GM19468 (cell line): ENCODE measurements around the gene CRTAP.
"Not testable (repeated sequence)": the region's sequence is repeated elsewhere in the genome, so short reads cannot be mapped to it uniquely, and the experiment has no call there.

Source experiments
- ATAC-seq: cut with Tn5 transposase; IDR thresholded peaks from one replicate; pipeline ENCODE4 v1.9.1; 2021; ENCODE audit warnings: mild to moderate bottlenecking, moderate library complexity, moderate number of reproducible peaks; ENCODE audit not compliant: unreplicated experiment; ENCODE audit errors: extremely low read depth

Gene CRTAP

DNA sequence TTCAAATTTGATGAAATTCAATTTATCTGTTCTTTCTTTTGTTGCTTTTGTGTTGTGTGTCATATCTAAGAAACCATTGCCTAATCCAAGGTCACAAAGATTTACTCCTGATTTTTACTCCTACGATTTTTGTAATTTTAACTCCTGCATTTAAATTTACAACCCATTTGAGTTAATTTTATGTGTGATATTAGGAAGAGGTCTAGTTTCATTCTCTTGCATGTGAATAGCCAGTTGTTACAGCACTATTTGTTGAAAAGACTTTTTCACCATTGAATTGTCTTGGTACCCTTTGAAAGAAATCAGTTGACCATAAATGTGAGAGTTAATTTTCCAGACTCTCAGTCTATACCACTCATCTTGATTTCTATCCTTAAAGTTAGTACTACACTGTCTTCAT, 23.9 kb downstream of the CRTAP start:
- ATAC-seq: no peak

DNA sequence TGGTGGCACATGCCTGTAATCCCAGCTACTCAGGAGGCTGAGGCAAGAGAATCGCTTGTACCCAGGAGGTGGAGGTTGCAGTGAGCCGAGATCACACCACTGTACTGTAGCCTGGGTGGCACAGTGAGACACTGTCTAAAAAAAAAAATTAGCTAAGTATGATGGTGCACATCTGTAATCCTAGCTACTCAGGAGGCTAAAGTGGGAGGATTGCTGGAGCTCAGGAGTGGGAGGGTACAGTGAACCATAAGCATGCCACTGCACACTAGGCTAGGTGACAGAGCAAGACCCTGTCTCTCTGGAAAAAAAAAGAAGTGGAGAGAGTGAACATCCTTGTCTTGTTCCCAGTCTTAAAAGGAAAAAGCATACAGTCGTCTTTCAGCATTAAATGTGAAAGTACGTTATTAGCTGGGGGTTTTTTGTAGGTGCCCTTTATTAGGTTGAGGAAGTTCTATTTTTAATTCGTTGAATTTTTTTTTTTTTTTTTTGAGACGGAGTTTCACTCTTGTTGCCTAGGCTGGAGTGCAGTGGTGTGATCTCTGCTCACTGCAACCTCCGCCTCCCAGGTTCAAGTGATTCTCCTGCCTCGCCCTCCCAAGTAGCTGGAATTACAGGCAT, 25.3 kb downstream of the CRTAP start:
- ATAC-seq: not testable (repeated sequence)

DNA sequence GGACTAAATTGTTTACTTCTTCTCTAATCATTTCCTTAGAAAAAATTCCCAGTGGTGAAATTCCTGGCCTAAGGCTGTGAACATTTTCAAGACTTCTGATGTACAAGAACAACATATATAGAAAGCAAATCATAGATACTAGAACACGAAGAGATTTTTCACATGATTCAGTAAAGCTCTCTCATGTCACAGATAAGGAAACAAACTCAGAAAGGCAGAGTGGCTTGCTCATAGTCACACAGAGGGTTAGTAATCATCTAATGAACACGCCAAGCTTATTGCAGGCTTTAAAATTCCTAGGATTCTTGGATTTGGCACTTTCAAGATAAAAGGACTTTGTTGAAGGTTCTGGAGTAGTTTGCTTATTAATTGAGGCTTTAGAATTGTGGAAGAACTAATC, 26.2 kb downstream of the CRTAP start:
- ATAC-seq: no peak

DNA sequence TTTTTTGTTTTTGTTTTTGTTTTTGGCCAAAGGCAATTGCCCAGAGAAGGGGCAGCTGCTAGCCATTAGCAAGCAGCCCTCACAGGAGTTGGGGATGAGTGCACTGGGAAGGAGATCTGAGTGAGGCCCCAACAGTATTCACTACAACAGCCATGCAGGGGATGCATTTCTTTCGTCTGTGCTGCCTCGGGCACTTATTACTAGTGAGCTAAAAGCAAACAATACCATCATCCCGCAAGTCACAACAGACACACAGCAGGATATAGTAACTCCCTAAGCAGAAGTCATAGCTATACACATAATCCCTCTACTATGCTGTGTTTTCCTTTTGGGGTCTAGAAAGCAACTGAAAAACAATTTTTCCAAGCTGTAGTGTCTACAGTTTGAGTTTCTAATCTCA, 27.2 kb downstream of the CRTAP start:
- no peak for ATAC-seq

DNA sequence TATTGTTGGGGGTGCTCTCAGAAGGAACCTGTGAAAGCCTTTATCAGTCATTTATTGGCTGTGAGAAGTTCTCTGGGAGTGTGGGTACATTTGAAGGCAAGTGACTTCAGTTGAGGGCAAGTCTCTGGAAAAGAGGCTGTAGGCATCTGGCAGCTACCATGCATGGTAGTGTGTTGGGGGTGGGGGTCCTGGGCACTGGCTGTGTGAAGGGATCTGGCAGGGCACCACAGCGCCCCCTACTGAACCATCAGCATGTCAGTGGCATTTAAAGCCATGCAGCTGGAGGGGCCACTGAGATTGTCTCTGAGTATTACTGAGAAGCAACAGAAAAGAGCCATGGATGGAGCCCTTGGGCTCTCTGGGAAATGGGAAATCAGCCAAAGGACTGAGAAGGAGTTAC, 30.6 kb downstream of the CRTAP start:
- no peak for ATAC-seq

DNA sequence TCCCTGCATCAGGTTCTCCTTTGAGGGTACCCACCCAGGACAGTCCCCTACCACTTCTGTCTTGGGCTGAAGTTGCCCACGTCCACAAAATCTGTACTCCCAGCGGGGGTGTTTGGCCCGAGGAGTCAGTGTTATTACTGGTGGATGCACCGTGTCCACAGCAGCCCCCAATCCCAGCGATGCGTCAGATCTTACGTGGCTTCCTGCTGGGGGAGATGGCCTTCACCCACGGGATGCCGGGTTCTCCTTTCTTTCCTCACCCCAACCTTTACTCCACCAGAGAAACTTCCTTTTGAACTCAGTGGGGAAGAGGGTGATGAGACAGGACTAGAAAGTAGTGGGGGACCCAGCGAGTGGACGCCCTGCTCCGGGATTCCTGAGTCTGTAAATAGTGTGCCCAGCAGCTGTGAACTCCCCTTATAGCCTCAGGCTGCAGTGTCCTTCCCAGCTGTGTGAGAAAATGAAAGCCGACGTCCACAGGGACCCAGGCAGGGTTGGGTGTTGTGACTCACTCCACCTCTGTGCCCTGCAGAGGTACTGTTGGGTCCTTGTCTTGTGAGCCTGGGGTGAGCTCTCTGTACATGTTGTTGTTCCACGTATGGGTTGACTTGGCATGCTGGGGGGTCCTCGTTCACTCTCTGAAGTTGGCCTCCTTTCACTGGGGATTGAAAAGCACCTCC, 31.5 kb downstream of the CRTAP start:
- ATAC-seq: no peak

DNA sequence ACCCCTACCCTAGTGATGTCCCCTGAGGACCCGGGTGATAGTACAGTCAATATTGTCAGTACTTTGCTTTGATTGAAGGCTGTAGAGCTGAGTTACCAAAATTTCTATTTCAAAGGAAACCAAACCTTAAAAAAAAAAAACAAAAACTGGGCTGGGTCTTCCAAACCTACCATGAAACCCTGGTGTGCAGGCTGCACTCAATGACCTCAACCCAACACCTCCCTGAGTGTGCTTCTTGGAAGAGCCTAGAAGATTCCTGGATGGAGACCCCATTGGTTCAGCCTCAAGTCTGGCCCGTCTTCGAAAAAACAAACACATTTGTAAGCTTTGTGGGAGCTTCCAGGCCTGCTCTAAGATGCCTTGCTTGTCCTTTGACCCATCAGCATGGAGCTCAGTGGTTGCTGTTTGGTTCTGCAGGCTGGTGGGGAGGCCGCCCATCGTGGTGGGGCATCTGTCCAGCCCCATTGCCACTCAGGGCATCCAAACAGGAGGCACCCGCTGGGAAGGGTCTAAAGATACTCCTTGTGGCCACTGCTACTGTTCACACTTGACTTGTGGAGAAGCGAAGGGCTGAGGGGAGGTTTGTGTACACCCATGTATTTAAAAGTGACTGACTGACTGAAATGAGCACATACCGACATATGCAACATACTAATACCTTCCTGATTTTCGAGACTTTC, 32.2 kb downstream of the CRTAP start:
- no peak for ATAC-seq

DNA sequence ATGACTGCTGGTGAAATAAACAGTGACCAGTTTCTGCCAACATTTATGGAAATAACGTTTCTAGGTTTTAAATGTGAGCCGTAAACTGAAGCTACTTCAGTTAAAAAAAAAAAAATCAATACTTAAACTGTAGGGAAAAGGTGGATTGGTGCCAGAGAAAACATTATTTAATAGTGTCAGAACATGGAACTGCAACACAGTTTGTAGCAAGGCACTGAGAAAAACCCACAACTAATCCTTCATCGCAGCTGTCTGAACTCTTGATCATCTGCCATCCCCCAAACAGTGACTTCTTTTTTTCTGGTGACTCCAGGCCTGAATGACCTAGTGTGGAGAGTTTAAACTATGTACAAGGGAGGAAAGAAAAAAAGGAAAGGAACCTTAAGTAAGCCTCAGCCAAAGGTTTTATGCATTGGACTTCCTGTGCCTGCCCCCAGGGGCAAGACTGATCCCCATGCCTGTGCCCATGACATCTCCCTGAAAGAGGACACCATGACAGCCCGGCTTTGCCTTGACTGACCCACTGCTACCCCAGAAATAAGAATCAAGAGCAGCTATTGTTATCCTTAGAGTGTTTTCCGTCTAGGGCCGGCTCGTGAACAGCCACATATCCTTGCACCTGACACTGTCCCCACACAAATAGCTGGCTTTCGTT, 33.1 kb downstream of the CRTAP start:
- no peak for ATAC-seq

DNA sequence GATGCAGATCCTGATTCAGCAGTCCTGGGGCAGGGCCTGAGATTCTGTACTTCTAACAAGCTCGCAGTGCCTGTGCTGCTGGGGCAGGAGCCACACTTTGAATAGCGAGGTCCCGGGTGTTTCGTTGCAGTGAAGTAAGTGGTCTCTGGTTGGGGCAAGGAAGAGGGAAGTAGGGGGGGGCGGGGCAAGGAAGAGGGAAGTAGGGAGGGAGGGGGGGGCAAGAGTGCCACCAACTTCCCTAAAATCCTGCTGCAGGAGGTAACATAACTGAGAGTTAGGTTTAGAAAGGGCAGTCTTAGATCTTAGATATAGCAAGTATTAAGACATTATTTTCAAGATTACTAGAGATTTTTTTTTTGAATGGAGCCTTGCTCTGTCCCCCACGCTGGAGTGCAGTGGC, 35.5 kb downstream of the CRTAP start:
- no peak for ATAC-seq

DNA sequence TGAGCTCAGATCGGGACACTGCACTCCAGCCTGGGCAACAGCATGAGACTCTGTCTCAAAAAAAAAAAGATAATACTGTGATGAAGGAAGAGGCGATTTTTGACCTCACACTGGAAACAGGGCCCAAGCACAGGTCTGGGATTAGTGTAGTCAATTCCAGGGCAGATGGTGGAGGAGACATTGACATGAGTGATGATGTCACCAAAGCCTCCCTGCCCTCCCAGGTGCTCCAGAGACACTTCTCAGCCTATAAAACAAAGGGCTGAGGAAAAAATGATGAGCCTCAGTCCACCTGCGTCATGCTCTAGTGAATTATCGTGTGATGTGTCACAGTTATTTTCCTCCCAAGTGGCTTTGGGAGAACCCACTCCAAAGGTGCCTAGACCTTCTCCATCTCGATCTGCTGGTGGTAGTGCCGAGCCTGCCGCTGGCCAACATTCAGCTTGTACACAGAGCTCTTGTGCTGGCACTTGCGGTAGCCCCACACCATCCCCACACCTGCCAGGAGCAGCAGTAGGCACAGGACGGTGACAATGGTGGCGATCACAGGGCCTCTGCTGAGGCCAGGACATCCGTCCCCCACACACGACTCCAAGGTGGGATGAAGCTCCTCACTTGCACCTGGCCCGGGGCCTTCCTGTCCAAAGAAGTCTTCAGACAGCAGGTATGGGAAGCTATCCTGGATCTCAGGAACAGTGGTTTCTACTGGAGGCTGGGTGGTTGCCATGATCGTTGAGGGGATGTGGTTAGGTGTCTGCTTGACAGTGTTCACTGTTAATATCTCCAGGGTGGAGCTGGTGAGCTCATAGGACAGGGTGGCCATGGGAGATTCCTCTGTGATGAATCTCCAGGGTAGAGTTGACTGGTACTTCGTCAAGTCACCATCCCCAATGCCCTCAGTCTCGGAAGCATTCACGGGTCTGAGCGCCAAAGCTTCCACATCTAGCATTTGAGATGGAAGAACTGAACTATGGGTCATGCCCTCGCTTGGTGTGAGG, 38.8 kb downstream of the CRTAP start:
- ATAC-seq: no peak

DNA sequence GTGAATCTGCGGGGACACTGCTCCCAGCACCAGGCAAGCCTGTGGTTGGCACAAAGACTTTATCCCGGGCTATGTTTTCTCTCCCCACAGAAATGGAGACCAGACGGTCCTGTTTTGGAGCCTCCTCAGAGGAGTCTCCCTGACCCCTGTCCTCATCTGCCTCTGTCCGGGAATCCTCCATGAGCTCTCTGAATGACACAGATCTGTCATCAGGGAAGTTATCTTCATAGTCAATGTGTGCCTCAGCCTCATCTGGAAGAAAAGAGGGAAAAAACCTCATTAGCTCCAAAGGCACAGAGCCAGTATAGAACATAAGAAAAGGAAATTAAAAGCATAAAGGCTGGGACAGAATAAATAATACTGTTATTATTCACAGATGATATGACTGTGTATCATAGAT, 40.0 kb downstream of the CRTAP start:
- no peak for ATAC-seq

DNA sequence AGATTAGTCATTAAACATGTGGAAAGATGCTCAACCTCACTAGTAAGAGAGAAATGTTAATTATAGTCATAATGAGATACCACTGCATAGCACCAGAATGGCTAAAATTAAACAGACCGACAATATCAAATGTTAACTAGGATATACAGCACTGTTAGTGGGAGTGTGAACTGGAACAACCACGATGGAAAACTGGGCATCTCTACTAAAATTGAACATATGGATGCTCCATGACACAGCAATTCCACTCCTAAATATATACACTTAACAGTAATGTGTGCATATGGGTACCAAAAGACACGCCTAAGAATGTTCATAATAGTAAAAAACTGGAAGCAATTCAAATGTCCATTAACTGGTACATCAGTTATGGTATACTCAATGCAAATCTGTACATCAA, 41.5 kb downstream of the CRTAP start:
- no peak for ATAC-seq

DNA sequence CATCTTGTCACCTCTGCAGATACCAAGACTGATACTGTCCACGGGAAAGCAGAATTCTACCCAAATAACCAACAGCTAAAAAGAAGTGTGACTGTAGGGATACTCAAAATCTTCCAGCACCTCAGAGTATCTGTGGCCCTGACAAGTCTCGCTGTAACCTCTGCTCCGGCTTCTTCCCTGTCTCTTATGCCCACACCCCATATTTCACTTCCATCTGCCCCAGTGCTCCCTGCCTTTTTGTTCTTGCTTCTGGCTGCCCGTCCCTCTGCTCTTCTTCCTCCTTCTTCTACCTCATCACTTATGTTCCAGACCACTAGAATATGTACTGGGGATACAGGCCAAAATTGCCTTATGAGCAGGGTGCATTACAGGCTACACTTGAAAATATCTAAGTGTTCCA, 45.4 kb downstream of the CRTAP start:
- no peak for ATAC-seq

DNA sequence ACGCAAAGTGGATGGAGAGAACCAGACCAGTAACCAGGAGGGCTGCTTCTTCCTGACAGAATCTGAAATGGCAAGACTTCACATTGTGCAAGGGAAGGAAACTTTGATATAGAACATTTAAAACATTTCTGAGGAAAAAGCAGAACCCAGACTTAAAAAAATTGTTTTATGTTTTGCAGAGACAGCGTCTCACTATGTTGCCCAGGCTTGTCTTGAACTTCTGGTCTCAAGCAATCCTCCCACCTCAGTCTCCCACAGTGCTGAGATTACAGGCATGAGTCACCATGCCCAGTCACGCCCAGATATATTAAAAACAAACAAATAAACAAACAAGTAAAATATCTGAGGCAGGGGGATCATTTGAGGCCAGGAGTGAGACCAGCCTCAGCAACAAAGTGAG, 46.2 kb downstream of the CRTAP start:
- no peak for ATAC-seq

DNA sequence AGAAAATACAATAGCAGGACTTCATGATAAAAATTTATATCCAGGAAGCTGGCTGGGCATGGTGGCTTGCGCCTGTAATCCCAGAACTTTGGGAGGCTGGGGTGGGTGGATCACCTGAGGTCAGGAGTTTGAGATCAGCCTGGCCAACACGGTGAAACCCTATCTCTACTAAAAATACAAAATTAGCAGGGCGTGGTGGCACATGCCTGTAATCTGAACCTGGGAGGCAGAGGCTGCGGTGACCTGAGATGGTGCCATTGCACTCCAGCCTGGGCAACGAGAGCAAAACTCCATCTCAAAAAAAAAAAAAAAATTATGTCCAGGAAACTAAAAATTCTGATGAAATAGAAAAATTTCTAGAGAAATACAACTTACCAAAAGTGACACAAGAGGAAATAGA, 48.8 kb downstream of the CRTAP start:
- not testable (repeated sequence) for ATAC-seq

DNA sequence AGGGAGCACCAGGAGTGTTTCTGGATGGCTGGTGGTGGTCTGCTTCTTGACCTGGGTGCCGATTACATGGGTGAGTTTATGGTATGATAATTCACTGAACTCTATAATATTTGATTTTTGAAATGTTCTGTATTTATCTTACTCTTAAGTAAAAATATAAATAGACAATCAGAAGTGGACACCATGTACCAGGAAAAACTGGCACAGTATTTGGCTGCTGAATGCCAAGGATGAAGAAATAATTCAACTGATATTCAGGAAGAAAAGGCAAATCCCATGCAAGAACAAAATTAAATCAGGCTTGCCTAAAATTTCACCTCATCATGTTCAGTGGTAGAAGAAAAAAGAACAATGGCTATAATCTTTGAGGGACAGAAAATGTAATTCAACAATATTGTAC, 51.6 kb downstream of the CRTAP start:
- ATAC-seq: no peak

DNA sequence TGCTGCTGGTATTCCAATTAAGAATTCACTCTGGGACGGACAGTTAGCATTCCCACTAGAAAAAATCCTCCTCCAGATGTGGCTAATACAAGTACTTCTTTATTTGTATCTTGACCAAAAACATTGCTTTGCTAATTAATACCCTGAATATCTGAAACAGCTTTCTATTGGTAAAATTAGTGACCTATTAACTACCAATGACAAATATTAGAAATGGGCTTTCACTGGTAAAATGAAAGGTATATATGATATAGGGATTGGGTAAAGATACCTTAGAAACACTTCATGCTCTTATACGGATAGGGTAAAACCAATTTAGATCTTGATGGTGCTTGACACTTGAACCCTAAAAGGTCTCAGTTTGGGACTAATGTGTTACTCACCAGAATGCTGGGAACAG, 52.3 kb downstream of the CRTAP start:
- no peak for ATAC-seq

DNA sequence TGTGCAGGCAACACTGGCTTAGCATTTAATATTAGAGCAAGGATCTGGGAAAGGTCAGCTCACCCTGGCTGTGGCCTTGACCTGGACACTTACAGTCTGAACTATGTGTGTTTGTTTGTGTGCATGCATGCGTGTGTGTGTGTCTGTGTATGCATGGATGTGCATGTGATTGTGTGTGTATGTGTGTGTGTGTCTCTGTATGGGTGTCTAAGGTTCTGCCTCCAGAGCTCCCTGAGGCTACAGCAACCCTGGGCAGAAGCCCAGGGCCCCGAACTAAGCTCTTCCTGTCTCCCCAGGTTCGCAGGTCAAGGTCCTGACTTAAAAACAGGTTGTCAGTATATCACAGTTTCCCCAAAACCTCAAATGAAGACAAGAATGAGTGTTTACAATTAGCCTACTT, 53.5 kb downstream of the CRTAP start:
- ATAC-seq: no peak

DNA sequence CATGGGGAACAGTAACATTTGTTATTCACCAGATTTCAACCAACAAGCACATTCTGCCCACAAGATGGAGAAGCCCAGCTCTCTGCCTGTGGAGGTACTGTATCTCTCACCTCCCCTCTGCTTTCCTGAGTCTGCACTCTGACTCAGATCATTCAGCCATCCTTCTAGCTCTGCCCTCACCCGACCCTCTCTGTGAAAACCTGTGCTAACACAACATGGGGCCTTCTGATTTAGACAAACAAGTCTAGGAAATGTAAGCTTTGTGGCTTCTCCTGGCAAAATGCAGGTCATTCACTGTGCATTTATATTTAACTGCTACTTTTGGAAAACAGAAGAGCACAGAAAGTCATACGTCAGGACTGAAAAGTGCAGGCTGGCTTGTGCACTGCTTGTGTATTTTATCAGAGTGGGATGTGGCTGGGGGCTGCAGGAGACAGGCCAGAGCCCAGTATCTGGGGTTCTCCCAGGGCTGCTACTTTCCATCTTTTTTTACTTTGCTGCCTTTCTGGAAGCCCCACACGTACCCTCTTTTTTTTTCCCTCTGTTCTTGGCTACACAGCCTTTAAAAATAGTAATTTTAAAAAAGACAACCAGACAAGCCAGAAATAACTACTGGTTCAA, 54.0 kb downstream of the CRTAP start:
- ATAC-seq: no peak

DNA sequence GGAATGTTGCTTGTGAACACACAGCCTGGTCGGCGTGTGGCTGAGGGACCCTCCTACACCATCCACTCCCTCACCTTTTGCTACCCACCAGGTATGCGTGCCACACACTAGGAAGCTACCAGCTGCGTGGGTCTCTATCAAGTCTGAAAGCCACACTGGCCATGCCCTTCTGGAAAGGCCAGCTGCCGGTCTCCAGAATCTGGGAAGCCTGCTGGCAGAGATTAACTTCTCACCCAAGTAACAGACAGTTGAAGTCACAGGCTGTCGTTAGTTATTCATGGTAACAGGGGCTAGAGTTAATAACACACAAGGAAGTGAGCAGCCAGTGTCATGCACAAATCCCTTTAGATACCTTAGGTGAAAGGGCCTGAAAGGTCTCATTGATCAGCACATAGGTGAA, 56.7 kb downstream of the CRTAP start:
- no peak for ATAC-seq
